WI38 (cell line): ENCODE results near the gene PARK7.

Experiments
- H3K4me3 ChIP-seq: 2 replicates; pipeline ENCODE4 v1.5.1; 2011; ENCODE audit warnings: low read depth, mild to moderate bottlenecking, control low read depth, low read length
- CTCF ChIP-seq: IDR thresholded peaks from 2 replicates; pipeline ENCODE4 v1.5.1; 2012; ENCODE audit warnings: low read depth, mild to moderate bottlenecking, control low read depth, low read length

PARK7 gene

DNA sequence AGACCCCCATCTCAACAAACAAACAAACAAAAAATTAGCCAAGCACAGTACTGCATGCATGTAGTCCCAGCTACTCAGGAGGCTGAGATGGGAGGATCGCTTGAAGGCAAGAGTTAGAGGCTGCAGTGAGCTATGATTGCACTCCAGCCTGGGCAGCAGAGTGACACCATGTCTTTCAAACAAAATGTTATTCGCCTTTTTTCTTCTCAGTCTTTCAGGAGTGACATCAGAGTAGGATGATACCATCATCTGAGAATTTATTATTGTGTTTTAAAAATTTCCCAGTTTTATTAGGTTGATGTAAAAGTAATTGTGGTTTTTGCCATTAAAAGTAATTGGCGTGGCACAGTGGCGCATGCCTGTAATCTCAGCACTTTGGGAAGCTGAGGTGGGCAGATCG lies 10.8 kb downstream of the PARK7 start:
- H3K4me3 ChIP-seq: no peak overlapping the region
- no peak for TF ChIP-seq CTCF

GRCh38 chr1:7973086-7973485 lies 11.6 kb downstream of the PARK7 start:
- TF ChIP-seq CTCF: no peak
- H3K4me3 ChIP-seq: no peak overlapping the region

DNA sequence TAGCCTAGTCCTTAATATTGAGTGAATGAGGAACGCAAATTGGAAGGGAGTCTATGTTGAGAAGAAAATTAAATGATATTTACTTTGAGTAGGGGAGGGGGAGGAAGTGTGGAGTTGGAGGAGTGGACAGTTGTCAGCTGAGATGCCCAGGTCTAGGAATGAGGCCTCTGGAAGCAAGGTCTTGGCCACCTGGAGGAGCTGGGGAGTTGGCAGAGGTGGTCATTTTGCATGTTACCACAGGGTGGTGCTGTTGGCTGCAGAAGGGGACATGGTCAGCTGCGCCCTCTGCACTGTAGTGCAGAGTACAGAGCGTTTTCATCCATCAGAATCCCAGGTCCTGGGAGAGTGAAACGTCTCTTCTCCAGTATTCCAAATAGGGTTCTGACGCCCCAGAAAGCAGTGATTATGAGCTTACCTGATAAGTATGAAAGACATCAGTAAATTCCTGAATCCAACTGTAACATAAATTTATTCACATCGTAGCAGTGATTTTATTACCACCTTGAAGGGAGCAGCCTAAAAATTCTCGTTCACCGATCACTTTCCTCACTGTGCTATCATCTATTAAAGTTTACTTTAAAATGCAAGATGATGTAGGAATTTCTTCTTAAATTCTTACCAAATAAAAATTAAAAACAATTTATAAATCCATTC lies 13.8 kb downstream of the PARK7 start:
- TF ChIP-seq CTCF: peak; percentile 77
- no peak overlapping the region for H3K4me3 ChIP-seq

- no peak overlapping the region for H3K4me3 ChIP-seq
- no peak for TF ChIP-seq CTCF
Observed at GRCh38 chr1:7980984-7981383, 19.5 kb downstream of the PARK7 start.

DNA sequence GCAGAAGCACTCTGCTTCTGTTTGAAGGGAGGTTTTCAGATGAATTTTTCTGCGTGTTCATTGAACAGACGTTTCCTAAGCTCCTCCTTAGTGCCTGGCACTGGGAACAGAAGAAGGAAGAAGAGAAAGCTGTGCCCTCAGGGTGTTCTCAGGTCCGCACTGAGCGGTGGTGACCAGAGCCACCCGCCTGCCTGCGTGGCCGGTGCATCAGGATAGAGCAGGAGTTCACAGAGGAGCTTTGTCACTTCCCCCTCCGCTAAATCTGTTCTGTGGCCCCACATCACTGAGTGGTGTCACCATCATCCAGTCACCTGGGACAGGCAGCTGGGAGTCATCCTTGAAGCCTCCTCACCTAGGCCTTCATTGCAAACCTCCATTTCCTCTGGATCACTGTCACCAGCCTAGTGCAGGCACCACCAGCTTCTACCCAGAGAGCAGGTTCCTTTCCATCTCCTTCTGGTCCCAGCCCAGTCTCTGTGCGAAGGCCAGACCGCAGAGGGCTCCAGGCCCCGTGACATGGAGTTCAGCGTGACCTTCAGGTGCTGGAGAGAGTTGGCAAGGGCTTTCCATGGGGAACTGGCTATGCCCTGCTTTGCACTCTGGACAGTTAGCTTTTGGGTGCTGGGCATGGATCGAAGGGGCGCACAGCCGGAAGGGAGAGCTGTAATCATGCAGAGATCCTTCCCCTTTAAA lies 21.7 kb downstream of the PARK7 start:
- no peak for TF ChIP-seq CTCF
- H3K4me3 ChIP-seq: no peak overlapping the region

DNA sequence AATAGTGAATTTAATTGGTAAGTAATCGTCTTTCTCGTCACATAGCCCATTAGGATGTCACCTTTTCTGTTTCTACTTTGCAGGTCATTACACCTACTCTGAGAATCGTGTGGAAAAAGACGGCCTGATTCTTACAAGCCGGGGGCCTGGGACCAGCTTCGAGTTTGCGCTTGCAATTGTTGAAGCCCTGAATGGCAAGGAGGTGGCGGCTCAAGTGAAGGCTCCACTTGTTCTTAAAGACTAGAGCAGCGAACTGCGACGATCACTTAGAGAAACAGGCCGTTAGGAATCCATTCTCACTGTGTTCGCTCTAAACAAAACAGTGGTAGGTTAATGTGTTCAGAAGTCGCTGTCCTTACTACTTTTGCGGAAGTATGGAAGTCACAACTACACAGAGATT lies 23.3 kb downstream of the PARK7 start:
- TF ChIP-seq CTCF: no peak
- H3K4me3 ChIP-seq: no peak overlapping the region

GRCh38 chr1:7985851-7986612 lies 24.5 kb downstream of the PARK7 start:
- TF ChIP-seq CTCF: no peak
- H3K4me3 ChIP-seq: no peak overlapping the region
